HL-60/S4 treated with phorbol 12-myristate 13-acetate at 8.2 ng/mL for 4 days and 3 days (cell line): ENCODE data around the gene CAMTA1.

Source experiments
- in situ Hi-C: fragments of 300-500 bp; cut with MboI; formaldehyde crosslinking; loops from 2 replicates; pipeline ENCODE4 v1.15.0; 2022; ENCODE audit warnings: low sequenced_read_pairs

Gene CAMTA1

DNA sequence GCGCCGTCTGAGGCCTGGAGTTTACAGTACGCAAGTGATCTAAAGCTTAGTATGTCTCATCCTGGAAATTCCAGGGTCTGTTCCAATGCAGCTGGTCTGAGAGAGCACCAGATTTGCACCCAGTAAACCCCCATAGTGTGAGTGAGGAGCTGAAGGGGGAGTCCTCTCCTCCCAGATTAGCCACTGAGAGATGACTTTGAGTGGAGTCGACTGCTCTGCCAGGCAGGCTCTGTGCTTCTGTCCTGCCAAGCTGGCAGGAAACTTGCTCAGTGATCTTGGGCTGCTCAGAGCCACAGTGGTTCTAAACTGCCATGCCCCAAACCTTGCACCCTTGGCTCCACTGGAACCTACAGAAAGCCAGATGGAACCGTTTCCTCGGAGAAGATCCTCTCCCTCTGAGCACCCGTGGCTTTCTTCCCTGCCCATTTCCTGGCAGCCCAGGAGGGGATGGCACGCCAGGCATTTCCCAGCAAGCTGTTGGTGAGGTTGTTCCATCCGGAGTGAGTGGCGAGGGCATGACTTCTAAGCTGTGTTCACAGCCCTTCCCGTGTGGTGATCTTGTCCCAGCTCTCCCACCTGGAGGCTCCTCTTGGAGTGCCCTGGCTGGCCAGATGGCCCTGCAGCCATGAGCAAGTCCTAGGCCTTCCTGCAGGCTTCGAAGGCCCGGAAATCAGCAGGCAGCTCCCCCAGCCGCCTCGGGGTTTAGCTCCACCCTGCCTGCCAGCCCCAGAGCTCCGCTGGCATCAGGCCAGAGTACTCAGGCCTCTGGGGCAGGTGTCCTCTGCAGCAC is 859.9 kb downstream of the CAMTA1 start:
- in situ Hi-C loops = loop anchor here (25.0 kb wide), 1 partner anchor 933 kb away; the partner anchor contains the start of gene DNAJC11

DNA sequence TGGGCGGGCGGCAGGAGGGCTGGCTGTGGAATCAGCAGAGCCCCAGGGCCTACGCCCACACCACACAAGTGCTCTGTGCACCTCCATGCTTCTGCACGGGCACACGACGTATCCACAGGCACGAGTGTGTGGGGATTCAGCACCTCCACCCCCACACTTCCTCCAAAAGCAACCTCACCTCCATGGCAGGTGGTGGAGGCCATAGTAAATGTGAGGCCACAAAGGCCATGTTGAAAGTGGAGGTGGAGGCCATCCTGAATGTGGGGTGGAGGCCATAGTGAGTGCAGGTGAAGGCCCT is 860.4 kb downstream of the CAMTA1 start:
- in situ Hi-C loops = loop anchor here (25.0 kb wide), 1 partner anchor 933 kb away; the partner anchor contains the start of gene DNAJC11

DNA sequence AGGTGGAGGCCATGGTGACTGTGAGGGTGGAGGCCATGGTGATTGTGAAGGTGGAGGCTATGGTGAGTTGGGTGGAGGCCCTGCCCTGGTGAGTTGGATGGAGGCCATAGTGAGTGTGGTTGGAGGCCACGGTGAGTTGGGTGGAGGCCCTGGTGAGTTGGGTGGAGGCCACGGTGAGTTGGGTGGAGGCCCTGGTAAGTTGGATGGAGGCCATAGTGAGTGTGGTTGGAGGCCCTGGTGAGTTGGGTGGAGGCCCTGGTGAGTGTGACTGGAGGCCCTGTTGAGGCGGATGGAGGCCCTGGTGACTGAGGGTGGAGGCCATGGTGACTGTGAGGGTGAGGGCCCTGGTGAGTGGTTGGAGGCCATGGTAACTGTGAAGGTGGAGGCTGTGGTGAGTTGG is 860.9 kb downstream of the CAMTA1 start:
- in situ Hi-C loops = loop anchor here (25.0 kb wide), 1 partner anchor 934 kb away; the partner anchor contains the start of gene DNAJC11

DNA sequence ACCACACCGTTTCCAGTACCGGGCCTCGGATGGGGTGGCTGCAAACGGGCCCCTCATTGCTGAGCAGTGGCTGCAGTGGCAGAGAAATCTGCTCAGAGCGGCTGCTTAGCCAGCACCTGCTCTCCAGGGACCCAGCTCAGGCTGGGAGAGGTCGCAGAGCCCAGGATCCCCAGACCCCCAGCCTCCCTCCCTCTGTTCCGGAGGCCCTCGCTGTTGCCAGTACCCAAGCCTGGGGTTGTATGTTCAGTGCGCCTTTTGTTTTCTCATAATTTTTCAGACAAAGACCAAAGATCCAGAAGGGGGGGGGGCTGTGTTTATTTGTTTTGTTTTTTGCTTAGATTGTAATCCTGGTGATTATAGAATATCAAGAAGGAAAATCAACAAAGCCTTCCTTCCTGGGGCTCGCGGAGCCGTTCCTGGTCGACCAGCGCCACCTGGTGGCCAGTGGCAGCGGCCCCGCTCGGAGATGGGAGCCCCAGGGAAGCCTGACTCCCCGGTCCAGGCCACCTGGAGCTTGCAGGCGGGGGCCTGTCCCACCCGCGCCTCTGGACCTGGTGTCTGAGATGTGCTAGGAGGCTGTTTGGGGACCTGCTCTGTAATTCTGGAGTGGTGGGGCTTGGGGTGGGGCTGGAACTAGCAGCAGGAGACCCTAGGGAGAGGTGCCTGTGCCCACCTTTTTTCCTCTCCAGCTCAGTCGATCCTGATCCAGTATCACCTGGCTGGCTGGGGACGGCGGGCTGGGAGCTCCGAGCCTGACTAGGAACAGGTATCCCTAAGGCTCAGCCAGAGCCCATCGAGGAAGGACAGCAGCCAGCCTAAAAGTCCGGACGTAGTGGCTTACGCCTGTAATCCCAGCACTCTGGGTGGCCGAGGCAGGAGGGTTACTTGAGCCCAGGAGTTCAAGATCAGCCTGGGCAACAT is 862.0 kb downstream of the CAMTA1 start:
- in situ Hi-C loops = loop anchor here (25.0 kb wide), 1 partner anchor 935 kb away; the partner anchor contains the start of gene DNAJC11

DNA sequence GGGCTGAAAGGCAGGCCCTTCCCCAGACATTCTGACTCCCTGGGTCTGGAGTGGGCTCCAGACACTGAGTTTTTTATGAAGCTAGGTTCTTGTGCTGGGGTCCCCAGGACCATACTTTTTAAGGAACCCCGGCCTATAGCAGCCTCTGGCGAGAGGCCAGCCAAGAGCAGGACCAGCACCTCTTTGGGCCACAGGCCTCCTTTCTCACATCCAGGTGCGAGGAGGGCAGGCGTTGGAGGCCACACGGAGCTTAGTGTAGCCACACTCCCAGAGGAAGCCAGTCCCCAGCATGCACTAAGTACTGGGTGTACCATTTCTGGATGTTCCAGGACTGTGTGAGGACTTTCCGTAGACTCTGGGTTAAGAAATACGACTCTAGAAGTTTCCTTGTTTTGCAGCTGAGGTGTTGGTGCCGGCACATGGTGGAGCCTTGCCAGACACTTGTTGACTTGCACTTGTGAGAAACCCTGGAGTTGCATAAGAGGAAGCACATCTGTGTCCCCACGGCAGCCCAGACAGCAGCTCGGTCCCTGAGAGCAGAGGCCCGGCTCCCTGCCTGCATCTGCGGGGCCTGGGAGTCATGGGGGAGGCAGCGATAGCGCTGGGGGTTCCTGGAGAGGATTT is 863.6 kb downstream of the CAMTA1 start:
- in situ Hi-C loops = loop anchor here (25.0 kb wide), 1 partner anchor 937 kb away; the partner anchor contains the start of gene DNAJC11

DNA sequence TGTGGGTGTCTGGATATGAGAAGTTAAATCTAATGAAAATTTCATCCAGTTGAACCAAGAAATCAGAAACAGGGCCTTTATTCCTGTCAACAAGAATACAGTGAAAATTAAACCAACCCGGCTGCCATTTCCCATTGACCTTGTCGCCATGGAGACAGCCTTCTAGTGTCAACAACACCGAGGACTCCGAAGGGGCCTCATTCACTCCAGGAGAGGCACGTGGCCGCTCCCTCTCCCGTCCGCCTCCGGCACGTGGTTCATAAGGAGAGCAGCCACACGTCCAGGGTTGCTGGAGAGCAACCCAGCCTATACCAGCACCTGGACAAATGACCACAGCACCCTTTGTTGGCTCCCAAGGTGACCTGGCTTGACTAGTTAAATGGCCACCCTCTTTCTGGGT is 865.5 kb downstream of the CAMTA1 start:
- in situ Hi-C loops = loop anchor here (25.0 kb wide), 1 partner anchor 262 kb away; no protein-coding TSS in a partner anchor

DNA sequence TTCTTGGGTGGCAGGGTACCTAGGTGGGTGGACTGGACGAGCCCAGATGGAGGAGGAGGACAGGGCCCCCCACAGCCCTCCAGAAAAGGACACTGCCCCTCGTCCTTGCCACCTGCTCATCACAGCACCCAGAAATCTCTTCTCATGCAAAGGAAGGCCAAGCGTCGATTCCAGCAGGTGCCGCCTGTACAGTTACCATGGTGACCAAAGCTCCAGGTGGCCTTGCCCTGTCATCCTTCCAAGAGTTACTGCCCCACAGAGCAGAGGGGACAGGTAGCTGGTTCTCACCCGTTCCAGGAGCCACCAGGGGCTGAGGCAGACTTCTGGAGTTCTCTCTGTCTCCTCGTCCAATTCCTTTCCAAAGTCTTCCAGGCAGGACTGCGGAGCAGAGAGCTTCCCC is 865.9 kb downstream of the CAMTA1 start:
- in situ Hi-C loops = loop anchor here (25.0 kb wide), 1 partner anchor 261 kb away; no protein-coding TSS in a partner anchor

DNA sequence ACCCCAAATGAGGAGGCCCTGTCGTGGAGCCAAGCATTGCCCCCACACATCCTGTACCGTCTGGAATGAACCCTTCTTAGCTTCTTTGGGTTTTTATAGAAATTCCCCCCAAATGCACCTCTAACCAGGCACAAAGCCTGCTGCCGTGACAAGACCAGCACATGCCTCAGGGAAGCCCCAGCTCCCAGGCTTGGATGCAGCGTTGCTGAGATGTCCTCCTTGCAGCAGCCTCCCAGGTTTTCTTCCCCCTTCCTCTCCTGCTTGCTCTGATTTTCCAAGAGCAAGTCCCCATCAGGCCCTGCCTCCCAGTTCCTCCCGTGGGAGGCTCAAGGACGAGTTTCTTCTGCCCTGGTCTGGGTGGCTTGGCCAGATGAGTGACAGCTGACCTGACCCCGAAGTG is 866.8 kb downstream of the CAMTA1 start:
- in situ Hi-C loops = loop anchor here (25.0 kb wide), 1 partner anchor 260 kb away; no protein-coding TSS in a partner anchor

DNA sequence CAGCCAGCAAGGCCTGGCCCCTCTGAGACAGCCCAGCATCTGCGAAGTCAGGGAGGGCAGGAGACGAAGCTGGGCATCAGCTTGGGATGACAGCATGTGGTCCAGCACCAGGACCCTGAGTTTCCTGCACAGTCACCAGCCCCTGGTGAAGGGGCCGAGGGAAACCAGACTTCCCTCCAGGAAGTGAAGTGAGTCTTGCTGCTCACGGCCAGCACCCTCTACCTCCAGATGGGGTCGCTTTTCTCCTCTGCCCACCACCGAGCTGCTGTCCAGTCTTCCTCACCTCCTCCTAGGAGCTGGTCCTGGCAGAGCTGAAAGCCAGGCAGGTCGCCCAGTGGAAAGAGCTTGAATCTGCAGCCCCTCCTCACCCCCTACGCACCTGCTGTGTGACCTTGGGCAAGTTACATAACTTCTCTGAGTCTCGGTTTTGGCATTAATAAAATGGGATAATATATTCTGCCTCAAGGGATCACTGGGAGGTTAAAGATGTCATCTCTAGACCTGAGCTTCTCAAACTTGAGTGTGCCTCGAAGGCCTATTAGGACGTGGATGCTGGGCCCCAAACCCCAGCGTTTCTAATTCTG is 867.4 kb downstream of the CAMTA1 start:
- in situ Hi-C loops = loop anchor here (25.0 kb wide), 1 partner anchor 260 kb away; no protein-coding TSS in a partner anchor

DNA sequence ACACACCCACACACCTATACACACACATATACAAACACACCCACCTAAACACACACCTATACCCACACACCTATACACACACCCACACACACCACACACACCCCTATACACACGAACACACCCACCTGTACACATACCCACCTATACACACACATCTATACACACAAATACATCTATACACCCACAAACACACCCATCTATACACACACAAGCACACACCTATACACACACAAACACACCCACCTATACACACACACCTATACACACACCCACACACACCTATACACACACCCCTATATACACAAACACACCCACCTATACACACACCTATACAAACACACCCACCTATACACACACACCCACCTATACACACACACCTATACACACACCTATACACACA is 869.5 kb downstream of the CAMTA1 start:
- in situ Hi-C loops = loop anchor here (25.0 kb wide), 1 partner anchor 258 kb away; no protein-coding TSS in a partner anchor

DNA sequence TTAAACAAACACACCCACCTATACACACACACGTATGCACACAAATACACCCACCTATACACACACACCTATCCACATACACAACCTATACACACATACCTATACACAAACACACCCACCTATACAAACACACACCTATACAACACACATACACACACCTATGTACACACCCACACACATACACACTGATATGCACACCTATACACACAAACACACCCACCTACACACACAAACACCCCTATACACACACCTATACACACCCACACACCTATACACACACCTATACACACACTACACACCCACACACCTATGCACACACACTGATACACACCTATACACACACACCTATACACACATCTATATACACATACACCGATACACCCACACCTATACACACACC is 870.1 kb downstream of the CAMTA1 start:
- in situ Hi-C loops = loop anchor here (25.0 kb wide), 1 partner anchor 257 kb away; no protein-coding TSS in a partner anchor

DNA sequence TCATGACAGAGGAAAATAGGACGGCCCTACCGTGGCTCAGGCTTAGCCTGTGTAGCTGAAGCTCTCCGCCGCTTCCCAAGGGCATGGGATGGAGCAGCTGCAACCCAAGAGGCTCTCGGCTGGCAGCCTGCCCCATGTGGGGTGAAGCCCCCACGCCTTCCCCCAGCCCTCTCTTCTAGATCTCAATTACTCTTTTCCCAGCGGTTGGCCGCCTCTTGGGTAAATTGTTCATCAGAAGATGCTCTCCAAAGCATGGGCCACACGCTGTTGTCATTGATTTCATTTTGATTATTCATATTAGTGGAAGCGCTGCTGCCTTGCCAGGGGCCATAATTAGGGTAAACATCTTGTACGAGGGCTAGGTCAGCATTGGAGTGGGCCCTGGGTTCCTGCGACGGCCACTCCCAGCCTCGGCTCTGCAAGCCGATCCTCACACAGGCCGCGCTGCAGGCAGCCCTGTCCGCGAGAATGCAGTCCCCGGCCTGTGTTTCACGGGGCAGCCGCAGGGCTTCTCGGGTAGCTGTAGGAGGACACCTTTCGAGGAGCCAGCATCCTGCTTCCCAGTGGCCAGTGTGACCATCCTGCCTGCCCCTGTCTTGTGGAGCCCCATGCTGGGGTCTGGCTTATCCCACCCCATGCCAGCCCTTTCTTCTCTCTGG is 871.4 kb downstream of the CAMTA1 start:
- in situ Hi-C loops = loop anchor here (25.0 kb wide), 1 partner anchor 256 kb away; no protein-coding TSS in a partner anchor

DNA sequence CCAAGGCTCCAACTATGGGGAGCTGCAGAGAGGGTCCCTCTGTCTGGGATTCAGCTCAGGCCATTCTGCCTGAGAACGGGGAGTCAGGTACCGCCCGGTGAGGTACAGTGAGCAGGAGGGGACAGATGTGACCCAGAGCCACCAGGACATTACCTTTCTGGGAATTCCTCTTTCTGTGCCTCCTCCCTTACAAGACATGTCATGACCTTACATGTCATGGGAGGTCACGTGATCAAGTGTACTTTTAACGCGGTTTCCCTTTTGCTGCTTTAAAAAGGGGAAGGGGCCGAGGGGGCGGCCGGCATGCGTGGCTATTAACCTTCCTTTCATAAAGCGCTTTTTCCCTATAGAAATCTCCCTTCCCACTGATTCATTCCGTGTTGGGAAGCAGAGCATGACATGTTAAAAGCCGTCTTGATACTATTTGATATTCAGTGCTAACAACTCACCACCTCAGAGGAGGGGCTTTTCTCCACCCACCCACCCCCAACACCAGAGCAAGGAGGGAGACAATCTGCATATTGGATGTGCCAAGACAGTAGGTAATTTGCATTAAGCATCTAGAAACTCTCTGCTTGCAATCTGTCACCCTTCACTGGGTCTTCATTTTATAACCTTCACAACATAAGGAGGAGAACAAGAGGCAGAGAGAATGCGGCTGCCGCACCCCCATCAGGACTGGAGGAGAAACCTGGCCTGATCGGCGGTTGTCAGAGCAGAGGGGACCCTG is 872.2 kb downstream of the CAMTA1 start:
- in situ Hi-C loops = loop anchor here (25.0 kb wide), 1 partner anchor 255 kb away; no protein-coding TSS in a partner anchor

DNA sequence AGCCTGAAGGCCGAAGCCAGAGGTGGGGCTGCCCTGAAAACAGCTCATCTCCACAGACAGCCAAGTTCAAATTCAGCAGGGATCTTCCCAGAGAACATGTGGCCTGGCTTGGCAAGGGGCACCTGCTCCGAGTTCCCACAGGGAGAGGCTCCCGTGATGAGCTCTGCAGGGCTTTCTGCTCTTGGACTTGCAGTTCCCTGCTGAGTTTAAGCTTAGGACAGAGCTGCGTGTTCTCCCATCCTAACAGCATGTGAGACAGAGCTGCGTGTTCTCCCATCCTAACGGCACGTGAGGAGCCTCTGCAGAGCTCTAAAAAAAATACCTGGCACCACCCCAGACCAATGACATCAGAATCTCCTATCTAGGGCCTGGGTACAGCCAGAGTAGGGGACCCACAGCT is 872.8 kb downstream of the CAMTA1 start:
- in situ Hi-C loops = loop anchor here (25.0 kb wide), 1 partner anchor 254 kb away; no protein-coding TSS in a partner anchor

DNA sequence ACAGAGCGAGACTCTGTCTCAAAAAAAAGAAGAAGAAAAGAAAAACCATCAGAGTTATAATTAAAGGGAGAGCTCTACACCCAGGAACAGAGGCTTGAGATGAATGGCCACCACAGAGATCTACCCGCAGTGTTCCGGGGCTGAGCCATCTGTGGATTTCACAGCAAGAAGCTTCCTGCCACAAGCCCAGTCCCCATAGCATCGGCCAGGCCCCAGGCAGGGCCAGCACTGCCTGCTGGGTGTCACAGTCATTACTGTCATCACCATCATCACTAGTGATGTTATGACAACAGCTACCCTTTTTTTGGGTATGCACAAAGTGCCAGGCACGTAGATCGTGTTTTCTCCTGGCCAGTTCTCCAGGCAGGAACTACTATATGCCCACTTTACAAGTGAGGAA is 874.3 kb downstream of the CAMTA1 start:
- in situ Hi-C loops = loop anchor here (25.0 kb wide), 1 partner anchor 253 kb away; no protein-coding TSS in a partner anchor

DNA sequence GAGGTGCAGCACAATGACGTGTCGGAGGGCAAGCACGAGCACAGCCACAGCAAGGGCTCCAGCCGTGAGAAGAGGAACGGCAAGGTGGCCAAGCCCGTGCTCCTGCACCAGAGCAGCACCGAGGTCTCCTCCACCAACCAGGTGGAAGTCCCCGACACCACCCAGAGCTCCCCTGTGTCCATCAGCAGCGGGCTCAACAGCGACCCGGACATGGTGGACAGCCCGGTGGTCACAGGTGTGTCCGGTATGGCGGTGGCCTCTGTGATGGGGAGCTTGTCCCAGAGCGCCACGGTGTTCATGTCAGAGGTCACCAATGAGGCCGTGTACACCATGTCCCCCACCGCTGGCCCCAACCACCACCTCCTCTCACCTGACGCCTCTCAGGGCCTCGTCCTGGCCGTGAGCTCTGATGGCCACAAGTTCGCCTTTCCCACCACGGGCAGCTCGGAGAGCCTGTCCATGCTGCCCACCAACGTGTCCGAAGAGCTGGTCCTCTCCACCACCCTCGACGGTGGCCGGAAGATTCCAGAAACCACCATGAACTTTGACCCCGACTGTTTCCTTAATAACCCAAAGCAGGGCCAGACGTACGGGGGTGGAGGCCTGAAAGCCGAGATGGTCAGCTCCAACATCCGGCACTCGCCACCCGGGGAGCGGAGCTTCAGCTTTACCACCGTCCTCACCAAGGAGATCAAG is 878.3 kb downstream of the CAMTA1 start:
- in situ Hi-C loops = loop anchor here (25.0 kb wide), 1 partner anchor 249 kb away; no protein-coding TSS in a partner anchor

DNA sequence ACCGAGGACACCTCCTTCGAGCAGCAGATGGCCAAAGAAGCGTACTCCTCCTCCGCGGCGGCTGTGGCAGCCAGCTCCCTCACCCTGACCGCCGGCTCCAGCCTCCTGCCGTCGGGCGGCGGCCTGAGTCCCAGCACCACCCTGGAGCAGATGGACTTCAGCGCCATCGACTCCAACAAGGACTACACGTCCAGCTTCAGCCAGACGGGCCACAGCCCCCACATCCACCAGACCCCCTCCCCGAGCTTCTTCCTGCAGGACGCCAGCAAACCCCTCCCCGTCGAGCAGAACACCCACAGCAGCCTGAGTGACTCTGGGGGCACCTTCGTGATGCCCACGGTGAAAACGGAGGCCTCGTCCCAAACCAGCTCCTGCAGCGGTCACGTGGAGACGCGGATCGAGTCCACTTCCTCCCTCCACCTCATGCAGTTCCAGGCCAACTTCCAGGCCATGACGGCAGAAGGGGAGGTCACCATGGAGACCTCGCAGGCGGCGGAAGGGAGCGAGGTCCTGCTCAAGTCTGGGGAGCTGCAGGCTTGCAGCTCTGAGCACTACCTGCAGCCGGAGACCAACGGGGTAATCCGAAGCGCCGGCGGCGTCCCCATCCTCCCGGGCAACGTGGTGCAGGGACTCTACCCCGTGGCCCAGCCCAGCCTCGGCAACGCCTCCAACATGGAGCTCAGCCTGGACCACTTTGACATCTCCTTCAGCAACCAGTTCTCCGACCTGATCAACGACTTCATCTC is 879.1 kb downstream of the CAMTA1 start:
- in situ Hi-C loops = loop anchor here (25.0 kb wide), 1 partner anchor 248 kb away; no protein-coding TSS in a partner anchor
